ENCODE data around the gene HAUS7. TPM values are rescaled to one million over a fixed set of nuclear protein-coding genes. Genes with fewer than 3 reads are reported as not detected.

HAUS7 gene

GRCh38 chrX:153398275-153398960 is 72.0 kb downstream of the HAUS7 start:
- whole genome bisulfite sequencing, 2 donors (ENCODE audit: extremely low coverage in 2 of 2, insufficient read length in 2 of 2, insufficient replicate concordance in 1 of 2): no CpG with 5 or more reads among the region's 17 CpGs
- Histone ChIP-seq H2BK15ac (ENCODE audit: low read length) (no peak overlapping the region), H3K18ac (ENCODE audit: low read length) (no peak overlapping the region), H2BK12ac (ENCODE audit: low read length) (no peak overlapping the region), H2BK120ac (ENCODE audit: low read depth, low read length) (no peak overlapping the region), H4K8ac (ENCODE audit: low read depth, low read length) (no peak overlapping the region), H3K36me3 (replicated peaks in 1 of 2; ENCODE audit: control insufficient read depth in 2 of 2, insufficient read depth in 2 of 2, low read length in 2 of 2) (no peaks in the 10 kb centered on the region), H2AFZ (ENCODE audit: low read length) (no peak overlapping the region), H2AK5ac (ENCODE audit: low read depth, low read length) (no peak overlapping the region), H3K4me1 (ENCODE audit: control insufficient read depth in 2 of 2, insufficient read depth in 1 of 2, low read depth in 1 of 2, low read length in 2 of 2) (no peaks in the 10 kb centered on the region), H3K9ac (ENCODE audit: low read depth, low read length, poor library complexity) (no peak overlapping the region), H3K4me2 (ENCODE audit: insufficient read depth, low read length, poor library complexity, severe bottlenecking) (no peak overlapping the region), H3K23ac (ENCODE audit: low read depth, low read length, poor library complexity) (no peak overlapping the region), H3K4me3 (ENCODE audit: low read length in 2 of 2) (no peak overlapping the region), H3K14ac (ENCODE audit: low read length) (no peak overlapping the region), H3K9me3 (replicated peaks in 1 of 2; ENCODE audit: control insufficient read depth in 2 of 2, insufficient read depth in 1 of 2, low read depth in 1 of 2, low read length in 2 of 2) (no peaks in the 10 kb centered on the region), H3K79me1 (ENCODE audit: low read depth, low read length) (no peaks in the 10 kb centered on the region), H3K4ac (ENCODE audit: low read length) (no peak overlapping the region), H4K91ac (ENCODE audit: low read depth, low read length, poor library complexity) (no peak overlapping the region), H2BK5ac (ENCODE audit: low read length) (no peak overlapping the region), H3K27ac (replicated peaks; ENCODE audit: low read length) (no peak overlapping the region), H3K27me3 (ENCODE audit: control insufficient read depth in 3 of 3, insufficient read depth in 3 of 3, low read depth in 1 of 3, low read length in 3 of 3) (peaks cover 0 to 17% (median 0%) of the 10 kb centered on the region in 3 experiments)
- DNase-seq (ENCODE audit: low spot score): no peak

Small RNA genes within 50 kb of the gene (small RNA-seq; reads per million reads assigned to genes)
- not detected for gene RN7SL667P (ENCODE audit: insufficient read depth)

Data from neuronal stem cell (in vitro differentiated cells).